NK-92 (cell line): ENCODE data around the gene BANF2.

ENCODE experiments used
- DNase-seq: peaks from one replicate; lab custom pipeline; 2025; ENCODE audit not compliant: unreplicated experiment; lab: John Stamatoyannopoulos, UW

BANF2 gene

GRCh38 chr20:17708675-17709360 lies 9.1 kb downstream of the BANF2 start:
- DNase-seq: no peak

DNA sequence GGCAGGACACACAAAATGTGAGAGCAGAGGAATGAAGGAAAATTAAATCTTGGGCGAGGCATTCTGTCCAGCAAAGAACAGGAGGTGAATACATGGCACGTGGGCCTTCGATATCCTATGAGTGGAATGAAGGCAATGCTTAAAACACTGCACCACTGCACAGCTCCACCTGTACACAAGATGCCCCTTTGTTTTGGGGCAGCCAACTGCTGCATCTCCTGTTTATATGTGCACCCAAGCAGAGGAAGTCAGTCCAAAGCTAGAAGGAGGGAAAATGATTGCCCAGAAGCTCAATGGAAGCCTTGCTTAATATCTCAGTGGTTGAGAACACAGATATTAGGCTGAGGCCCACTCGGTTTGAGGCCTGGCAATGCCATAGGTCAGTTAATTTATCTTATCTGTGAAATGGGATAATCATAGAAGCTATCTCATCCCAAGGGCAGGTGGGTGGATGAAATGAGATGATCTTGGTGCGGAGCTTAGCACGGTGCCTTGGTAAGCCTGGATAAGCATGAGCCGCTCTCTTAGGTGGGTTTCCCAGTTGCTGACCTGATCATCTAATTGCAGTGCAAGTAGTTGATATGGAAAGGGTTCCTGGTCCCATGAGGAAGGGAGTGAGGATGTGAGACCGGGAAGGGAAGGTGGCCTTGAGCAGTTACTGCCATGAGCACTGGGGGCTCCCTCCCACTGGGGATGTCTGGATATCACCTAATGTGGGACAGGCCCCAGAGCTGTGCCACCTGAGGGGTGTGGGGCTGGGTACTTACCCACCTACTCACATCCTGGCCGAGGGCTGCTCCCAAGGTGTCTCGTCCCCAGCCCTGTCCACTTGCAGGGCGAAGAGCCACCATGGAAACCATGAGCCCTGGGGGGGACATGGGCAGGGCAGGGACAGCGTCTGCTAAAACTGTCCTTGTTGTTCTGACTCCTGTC lies 9.9 kb downstream of the BANF2 start:
- no peak for DNase-seq

DNA sequence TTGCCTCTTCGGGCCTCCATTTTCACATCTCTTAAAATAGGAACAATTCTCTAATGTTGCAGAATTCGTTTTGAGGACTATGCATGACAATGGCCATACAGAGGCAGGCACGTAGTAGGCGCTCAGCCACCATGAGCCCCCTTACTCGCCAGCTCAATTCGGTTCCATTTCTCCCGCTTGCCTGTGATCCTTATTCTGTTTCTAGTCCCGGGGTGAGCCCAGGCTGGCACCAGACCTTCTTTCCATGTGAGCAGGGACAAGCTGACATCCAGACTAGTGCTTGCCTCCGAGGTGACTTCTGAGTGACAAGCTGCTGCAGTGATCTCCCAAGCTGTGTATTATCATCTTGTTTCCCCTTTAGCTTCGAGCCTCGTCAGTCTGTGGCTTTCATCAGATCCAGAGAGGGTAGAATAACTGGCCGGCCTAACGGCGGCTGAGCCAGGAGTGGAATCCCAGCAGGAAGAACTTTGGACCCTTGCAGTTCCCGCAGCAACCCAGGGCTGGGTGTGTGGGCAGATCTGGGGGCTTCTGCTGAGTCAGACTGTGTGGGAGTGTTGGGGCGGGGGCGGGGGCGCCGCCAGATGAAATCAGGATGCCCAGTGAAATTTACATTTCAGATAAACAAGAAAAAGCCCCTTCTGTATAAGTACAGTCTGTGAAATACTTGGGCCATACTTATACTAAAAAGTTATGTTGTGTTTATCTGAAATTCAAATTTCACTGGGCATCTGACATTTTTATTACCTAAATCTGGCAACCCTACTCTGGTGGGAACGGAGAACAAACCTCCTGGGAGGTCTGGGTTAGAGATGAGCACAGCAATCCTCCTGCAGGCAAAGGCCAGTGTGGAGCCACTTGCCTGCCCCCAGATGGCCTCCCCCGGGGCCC lies 10.9 kb downstream of the BANF2 start:
- DNase-seq: no peak

DNA sequence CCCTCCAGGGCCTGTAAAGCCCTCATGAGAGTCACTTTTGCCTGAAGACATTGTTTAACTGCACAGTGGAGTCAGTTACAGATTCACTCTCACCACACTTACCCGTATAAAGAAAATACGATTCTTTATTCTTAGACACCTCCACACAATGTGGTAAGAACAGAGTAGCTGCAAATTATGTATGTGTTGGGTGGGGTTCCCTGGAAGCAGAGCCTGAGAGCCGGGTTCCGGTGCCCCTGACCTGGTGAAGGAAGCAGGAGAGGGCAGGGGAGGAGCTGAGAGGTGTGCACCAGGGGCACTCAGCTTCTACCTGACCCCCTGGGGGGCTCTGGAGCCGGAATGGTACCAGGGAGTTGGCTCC lies 11.5 kb downstream of the BANF2 start:
- no peak for DNase-seq

DNA sequence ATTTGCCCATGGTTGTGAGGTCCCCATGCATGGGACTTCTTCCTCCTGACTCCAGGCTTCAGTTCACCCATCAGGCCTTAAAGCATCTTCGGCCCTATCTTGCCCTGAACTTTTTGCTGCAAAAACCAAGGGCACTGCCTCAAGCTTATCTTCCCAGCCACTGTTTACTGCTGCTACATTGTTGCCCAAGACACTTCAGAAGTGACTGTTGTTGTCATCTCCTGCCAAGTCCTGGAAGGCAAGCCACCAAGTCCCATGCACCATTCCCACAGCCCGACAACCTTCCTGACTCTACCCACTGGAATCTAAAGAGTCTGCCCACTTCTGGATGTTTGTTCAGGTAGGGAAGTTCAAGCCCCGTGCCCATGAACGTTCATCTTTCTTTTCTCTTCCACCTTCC lies 12.4 kb downstream of the BANF2 start:
- no peak for DNase-seq

DNA sequence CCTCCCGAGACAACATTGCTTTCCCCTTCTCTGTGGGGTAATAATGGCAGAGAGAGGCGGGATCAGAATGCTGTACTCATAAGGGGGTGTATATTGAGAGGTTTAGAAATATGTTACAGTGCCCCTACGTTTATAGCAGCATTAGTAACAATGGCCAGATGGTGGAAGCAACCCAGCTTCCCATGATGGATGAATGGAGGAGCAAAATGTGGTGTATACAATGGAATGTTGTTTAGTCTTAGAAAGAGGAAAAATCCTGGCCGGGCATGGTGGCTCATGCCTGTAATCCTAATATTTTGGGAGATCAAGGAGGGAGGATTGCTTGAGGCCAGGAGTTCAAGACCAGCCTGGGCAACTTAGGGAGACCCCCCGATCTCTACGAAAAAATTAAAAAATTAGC lies 12.9 kb downstream of the BANF2 start:
- no peak for DNase-seq

DNA sequence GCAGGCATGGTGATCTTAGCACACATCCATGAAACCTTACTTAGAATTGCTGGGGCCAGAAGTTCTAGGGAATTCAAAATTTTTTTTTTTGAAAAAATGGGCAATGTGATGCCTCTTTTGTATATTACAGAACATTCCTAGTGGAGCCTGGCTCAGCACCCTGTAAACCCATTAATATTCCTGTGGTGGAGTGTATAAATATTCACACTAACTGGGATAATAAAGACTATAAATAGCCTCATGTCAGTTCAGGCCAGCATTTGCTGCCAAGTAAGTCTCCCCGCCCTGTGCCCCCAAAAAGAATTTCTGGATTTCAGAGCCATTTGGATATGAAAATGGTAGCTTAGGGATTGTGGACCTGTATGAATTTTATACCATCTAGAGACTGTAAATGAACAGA lies 14.8 kb downstream of the BANF2 start:
- DNase-seq: no peak

GRCh38 chr20:17715075-17715474 lies 15.3 kb downstream of the BANF2 start:
- DNase-seq: no peak

DNA sequence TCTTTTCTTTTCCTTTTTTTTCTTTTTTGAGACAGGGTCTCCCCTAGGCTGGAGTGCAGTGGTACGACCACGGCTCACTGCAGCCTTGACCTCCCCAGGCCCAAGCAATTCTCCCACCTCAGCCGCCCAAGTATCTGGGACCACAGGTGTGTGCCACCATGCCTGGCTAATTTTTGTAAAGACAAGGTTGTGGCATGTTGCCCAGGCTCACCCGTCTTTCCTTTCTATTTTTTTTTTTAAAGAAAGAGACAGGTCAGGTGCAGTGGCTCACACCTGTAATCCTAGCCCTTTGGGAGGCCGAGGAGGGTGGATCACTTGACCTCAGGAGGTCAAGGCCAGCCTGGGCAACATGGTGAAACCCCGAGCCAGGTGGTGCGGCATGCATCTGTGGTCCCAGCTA lies 16.6 kb downstream of the BANF2 start:
- no peak for DNase-seq

GRCh38 chr20:17720755-17721154 lies 21.0 kb downstream of the BANF2 start:
- no peak for DNase-seq

DNA sequence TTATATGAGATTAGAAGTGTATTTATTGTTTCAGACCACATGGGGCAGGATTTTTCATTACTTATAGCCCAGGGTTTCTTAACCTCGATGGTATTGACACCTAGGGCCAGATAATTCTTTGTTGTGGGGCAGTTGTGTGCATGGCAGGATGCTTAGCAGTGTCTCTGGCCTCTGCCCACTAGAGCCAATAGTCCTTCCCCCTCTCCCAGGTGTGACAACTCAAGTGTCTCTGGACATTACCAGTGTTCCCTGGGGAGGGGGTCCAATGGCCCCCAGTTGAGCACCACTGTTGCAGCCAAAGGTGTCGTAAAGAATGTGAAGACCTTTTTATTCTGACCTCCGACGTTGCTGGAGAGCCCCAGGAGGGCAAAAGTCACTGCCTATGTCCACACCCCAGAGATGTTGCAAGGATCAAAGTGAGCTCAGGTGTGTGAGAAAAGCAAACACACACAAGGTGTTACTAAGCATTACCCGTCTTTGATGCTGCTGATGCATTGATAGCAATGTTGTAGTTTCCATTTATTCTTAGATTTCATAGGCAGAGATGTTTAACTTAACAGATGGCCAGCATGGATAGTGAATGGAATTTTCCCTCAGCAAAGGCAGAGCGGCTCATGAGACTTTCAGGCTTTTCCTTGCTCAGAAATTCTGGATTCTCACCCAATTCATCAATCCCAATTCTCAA lies 22.2 kb downstream of the BANF2 start:
- no peak for DNase-seq

- no peak for DNase-seq
Observed at GRCh38 chr20:17722493-17723300, 22.9 kb downstream of the BANF2 start.

DNA sequence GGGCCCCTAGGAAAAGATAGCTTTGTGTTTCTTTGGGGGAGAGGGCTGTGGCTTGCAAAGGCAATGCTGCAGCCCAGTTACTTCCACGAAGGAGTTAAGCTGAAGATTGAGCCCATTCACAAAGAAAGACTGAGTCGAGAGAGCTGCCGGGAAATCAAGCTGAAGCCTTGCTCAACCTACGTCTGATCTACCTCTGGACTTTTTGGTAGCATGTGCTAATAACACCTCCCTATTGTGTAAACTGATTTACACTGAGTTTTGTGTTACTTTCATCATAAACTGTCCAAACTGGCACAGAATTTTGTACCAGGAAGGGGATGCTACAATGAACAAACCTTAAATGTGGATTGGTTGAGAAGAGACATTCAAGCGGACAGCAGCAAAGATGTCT lies 23.5 kb downstream of the BANF2 start:
- DNase-seq: no peak

- DNase-seq: no peak
Observed at GRCh38 chr20:17725094-17725835, 25.5 kb downstream of the BANF2 start.

DNA sequence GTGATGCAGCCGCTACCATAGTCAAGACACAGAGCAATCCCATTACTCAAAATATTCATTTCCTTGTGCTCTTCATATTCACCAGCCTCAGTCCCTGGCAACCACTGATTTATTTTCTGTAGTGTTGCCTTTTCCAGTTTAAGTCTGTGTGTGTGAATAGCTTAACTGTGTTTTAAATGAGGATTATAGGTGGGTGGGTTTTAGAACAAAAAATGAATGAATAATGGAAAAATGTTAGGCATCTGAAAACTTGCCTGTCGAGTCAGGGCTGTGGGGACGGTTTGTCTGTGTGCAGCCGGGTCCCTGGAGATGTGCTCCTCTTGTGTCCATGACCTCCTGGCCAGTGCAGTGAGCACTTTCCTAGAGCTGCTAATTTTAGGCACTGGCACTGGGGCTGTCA lies 27.1 kb downstream of the BANF2 start:
- DNase-seq: no peak

- DNase-seq: no peak
Observed at GRCh38 chr20:17727351-17727750, 27.6 kb downstream of the BANF2 start.

GRCh38 chr20:17728074-17728473 lies 28.3 kb downstream of the BANF2 start:
- DNase-seq: no peak

DNA sequence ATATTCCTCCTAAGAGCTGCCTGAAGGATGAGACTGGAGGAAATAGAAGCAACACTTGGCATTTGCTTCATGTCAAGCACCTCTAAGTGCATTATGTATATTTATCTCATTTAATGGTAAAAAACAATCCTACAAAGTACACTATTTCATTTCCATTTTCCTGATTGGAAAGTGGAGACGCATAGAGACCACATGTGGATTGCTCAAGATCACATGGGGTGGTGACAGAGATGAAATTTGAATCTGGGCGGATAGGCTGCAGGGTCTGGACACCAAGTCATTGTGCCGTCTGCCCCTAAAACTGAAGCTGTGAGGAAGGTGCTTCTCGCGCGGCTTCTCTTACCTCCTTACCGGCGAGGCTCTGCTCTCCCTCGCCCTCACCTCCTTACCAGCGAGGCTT lies 30.3 kb downstream of the BANF2 start:
- no peak for DNase-seq

DNA sequence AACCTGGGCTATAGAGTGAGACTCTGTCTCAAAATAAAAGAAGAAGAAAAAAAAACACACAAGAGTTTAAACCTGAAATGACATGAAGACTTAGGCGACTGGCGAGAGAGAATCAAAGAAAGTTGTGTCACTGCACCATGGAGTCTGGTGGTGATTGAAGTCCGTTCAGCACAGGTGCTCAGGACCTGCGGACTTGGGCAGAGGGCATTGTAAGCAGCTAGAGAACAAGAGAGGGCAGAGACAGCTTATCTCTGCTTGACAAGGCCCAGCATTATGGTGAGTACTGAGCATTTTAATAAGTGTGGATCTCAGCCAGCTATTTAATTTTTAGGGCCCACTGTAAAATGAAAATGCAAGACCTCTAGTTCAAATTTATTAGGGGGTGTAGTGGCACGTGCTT lies 31.5 kb downstream of the BANF2 start:
- no peak for DNase-seq
